K562 (cell line): Measurements from ENCODE around the gene FAM98C. TPM values are rescaled to one million over a fixed set of nuclear protein-coding genes. Genes with fewer than 3 reads are reported as not detected.

Experiments used
- ATAC-seq: fragments of 200-7000 bp; cut with Tn5 transposase; 3 replicates; pipeline ENCODE4 v1.9.1; 2020; ENCODE audit warnings: moderate library complexity
- BruUV-seq: library from RNA; stranded (reverse); fragments of 400-500 nt; replicated peaks from 2 replicates; lab custom pipeline; 2021; lab: Mats Ljungman, UMichigan
- CTCF ChIA-PET: fragments of 300-600 bp; formaldehyde crosslinking; extraction: SDS; loops from one replicate; lab custom pipeline; 2021; ENCODE audit warnings: low intra/inter-chr PET ratio; lab: Yijun Ruan, JAX
- POLR2A ChIA-PET: fragments of 300-600, 350-650 bp; sonication (Branson Sonifier 250); formaldehyde crosslinking; extraction: SDS; loops from one replicate; lab custom pipeline; 2021; ENCODE audit warnings: antibody characterized with exemption, inconsistent platforms; lab: Yijun Ruan, JAX
- DNase-seq, 4 experiments: peaks; one replicate each; pipeline versions ENCODE4 v3.0.0 to v3.0.0-alpha.2; 2011 to 2018; ENCODE audit warnings: low spot score in 3 of 4, mixed read lengths in 3 of 4; ENCODE audit errors: extremely low read depth in 1 of 4
- FAIRE-seq: peaks from 2 replicates; lab custom pipeline; 2011; peaks lifted over from hg19 to GRCh38; lab: Jason Lieb, UNC
- H2AFZ ChIP-seq: 2 replicates; pipeline ENCODE4 v1.6.0; 2011; ENCODE audit warnings: low read depth, low read length, control low read depth, inconsistent platforms
- H3K27ac ChIP-seq: fragments of 200-600 bp; 3 replicates; pipeline ENCODE4 v1.8.0; 2011; ENCODE audit warnings: low read depth, mild to moderate bottlenecking, control low read depth, inconsistent platforms, low read length, moderate library complexity, mixed read lengths; ENCODE audit errors: extremely low read depth
- H3K27me3 ChIP-seq, 2 experiments: fragments of 300-600 bp in 1 of 2; 2 replicates in 1 of 2; 3 replicates in 1 of 2; pipeline versions ENCODE4 v1.6.0 to v1.8.0; 2011; ENCODE audit warnings: inconsistent platforms in 2 of 2, low read length in 2 of 2, mild to moderate bottlenecking in 1 of 2, mixed read lengths in 1 of 2, moderate library complexity in 1 of 2; ENCODE audit not compliant: control insufficient read depth in 2 of 2, insufficient read depth in 2 of 2
- H3K36me3 ChIP-seq: fragments of 300-600 bp; 3 replicates; pipeline ENCODE4 v1.8.0; 2011; ENCODE audit warnings: mild to moderate bottlenecking, low read length, inconsistent platforms; ENCODE audit not compliant: control insufficient read depth, insufficient read depth
- H3K4me1 ChIP-seq, 2 experiments: fragments of 200-600 bp in 1 of 2; replicated peaks in 1 of 2; 2 replicates in 1 of 2; 3 replicates in 1 of 2; pipeline versions ENCODE4 v1.5.1 to v1.8.0; 2011; ENCODE audit warnings: inconsistent platforms in 2 of 2, low read length in 2 of 2, mild to moderate bottlenecking in 1 of 2, mixed read lengths in 1 of 2, moderate library complexity in 1 of 2; ENCODE audit not compliant: control insufficient read depth in 2 of 2, insufficient read depth in 2 of 2
- H3K4me2 ChIP-seq: 2 replicates; pipeline ENCODE4 v1.6.1; 2011; ENCODE audit warnings: low read length, control low read depth, inconsistent platforms, mixed read lengths; ENCODE audit not compliant: insufficient read depth
- H3K4me3 ChIP-seq: fragments of 200-600 bp; sonication (generic), shearing (Covaris generic); 2 replicates; pipeline ENCODE4 v1.5.1; 2016; ENCODE audit warnings: control low read depth, inconsistent platforms
- H3K79me2 ChIP-seq: fragments of 200-600 bp; 3 replicates; pipeline ENCODE4 v1.8.0; 2011; ENCODE audit warnings: low read length, inconsistent platforms; ENCODE audit not compliant: control insufficient read depth, insufficient read depth
- H3K9ac ChIP-seq, 2 experiments: 2 replicates each; pipeline versions ENCODE4 v1.6.0 to v1.6.1; 2011; ENCODE audit warnings: low read depth in 2 of 2, low read length in 2 of 2, control low read depth in 1 of 2, inconsistent platforms in 1 of 2, mild to moderate bottlenecking in 1 of 2, mixed read lengths in 1 of 2; ENCODE audit not compliant: insufficient read depth in 1 of 2
- H3K9me1 ChIP-seq: one replicate; pipeline ENCODE4 v1.6.0; 2011; ENCODE audit warnings: inconsistent platforms, mild to moderate bottlenecking, low read length, moderate library complexity; ENCODE audit not compliant: control insufficient read depth, insufficient read depth
- H3K9me3 ChIP-seq: replicated peaks from 2 replicates; pipeline ENCODE4 v1.5.1; 2011; ENCODE audit warnings: low read depth, low read length, inconsistent platforms; ENCODE audit not compliant: control insufficient read depth, insufficient read depth
- H4K20me1 ChIP-seq: replicated peaks from 2 replicates; pipeline ENCODE4 v1.6.1; 2011; ENCODE audit warnings: low read length, inconsistent platforms, mixed read lengths; ENCODE audit not compliant: control insufficient read depth, insufficient read depth
- ARID2 ChIP-seq: fragments of 450-650 bp; IDR thresholded peaks from 2 replicates; pipeline ENCODE4 v1.6.1; 2017; ENCODE audit warnings: antibody characterized with exemption, mild to moderate bottlenecking
- CHD1 ChIP-seq: fragments of 200-600 bp; sonication (generic); IDR thresholded peaks from one replicate; pipeline ENCODE4 v1.6.1; 2012; ENCODE audit warnings: mild to moderate bottlenecking, moderate library complexity, low read length, inconsistent platforms
- ESRRA ChIP-seq: fragments of 450-650 bp; IDR thresholded peaks from 2 replicates; pipeline ENCODE4 v1.6.1; 2014; ENCODE audit warnings: low read depth, mild to moderate bottlenecking, moderate library complexity, borderline replicate concordance
- FOXA1 ChIP-seq: fragments of 450-650 bp; IDR thresholded peaks from 2 replicates; pipeline ENCODE4 v1.6.1; 2016; ENCODE audit warnings: mild to moderate bottlenecking, borderline replicate concordance
- PHB2 ChIP-seq: fragments of 450-650 bp; IDR thresholded peaks from 2 replicates; pipeline ENCODE4 v1.6.1; 2017; ENCODE audit warnings: low read depth
- PHTF2 ChIP-seq: fragments of 250-450 bp; sonication (Bioruptor Pico); IDR thresholded peaks from 2 replicates; pipeline ENCODE4 v1.5.0; 2021; ENCODE audit warnings: mild to moderate bottlenecking
- RBBP5 ChIP-seq: fragments of 200-600 bp; sonication (generic); IDR thresholded peaks from 2 replicates; pipeline ENCODE4 v1.6.1; 2012; ENCODE audit warnings: borderline replicate concordance, mild to moderate bottlenecking, low read length, control low read depth, inconsistent platforms; ENCODE audit not compliant: insufficient read depth, poor library complexity, severe bottlenecking
- SMAD4 ChIP-seq: fragments of 250-450 bp; sonication (Bioruptor Pico); conservative IDR thresholded peaks from 2 replicates; pipeline ENCODE4 v1.8.0; 2021; ENCODE audit warnings: inconsistent platforms, mild to moderate bottlenecking, moderate library complexity
- TAF15 ChIP-seq: fragments of 200-400 bp; formaldehyde crosslinking; IDR thresholded peaks from 2 replicates; pipeline ENCODE4 v1.6.1; 2017; ENCODE audit warnings: mild to moderate bottlenecking, low read depth, low read length, moderate library complexity
- TSC22D4 ChIP-seq: fragments of 450-650 bp; IDR thresholded peaks from 2 replicates; pipeline ENCODE4 v1.6.1; 2016; ENCODE audit warnings: missing genetic modification characterization, missing biosample characterization, control low read depth
- ZNF76 ChIP-seq: fragments of 250-450 bp; sonication (Bioruptor Pico); IDR thresholded peaks from 2 replicates; pipeline ENCODE4 v1.4.0; 2020; ENCODE audit warnings: mild to moderate bottlenecking, moderate library complexity, borderline replicate concordance
- WGBS: fragments of 100-300 bp; shearing (Covaris generic); methylation state at CpG from one replicate; pipeline ENCODE4 v1.1.6; 2016; ENCODE audit warnings: low coverage, mixed read lengths; ENCODE audit not compliant: insufficient coverage; ENCODE audit errors: missing lambda C conversion rate; 5-methylcytosine and 5-hydroxymethylcytosine counted together
- in situ Hi-C: fragments of 300-500 bp; cut with MboI; formaldehyde crosslinking; loops from 4 replicates; pipeline ENCODE4 v1.15.0; 2018; ENCODE audit warnings: inconsistent platforms, mixed read lengths
- intact Hi-C: fragments of 100-400 bp; cut with micrococcal nuclease; formaldehyde crosslinking; loops from 2 replicates; pipeline ENCODE4 v1.14.2; 2022
- polyA plus RNA-seq, 8 experiments: library from polyadenylated mRNA; depleted of rRNA in 4 of 8; stranded (reverse) in 5 of 8; unstranded in 3 of 8; fragments of >200 nt; fragmentation: Nextera tagmentation in 2 of 8; fragmentation: Illumina TruSeq in 1 of 8; extraction: Ambion mirVana in 2 of 8; extraction: Trizol in 1 of 8; gene quantifications; 2 replicates each; pipeline versions ENCODE4 v1.2.1 to v1.2.3, GENCODE V29; 2011 to 2014; ENCODE audit warnings: inconsistent platforms in 1 of 8, missing spikeins in 1 of 8
- total RNA-seq, 7 experiments: library from RNA; depleted of rRNA in 6 of 7; stranded (reverse); fragments of >200 nt in 6 of 7; fragmentation: Illumina TruSeq in 2 of 7; extraction: Trizol in 2 of 7; gene quantifications; 2 replicates each; pipeline versions ENCODE4 v1.2.1 to v1.2.3, GENCODE V29; 2011 to 2021; ENCODE audit warnings: low replicate concordance in 1 of 7
- TF ChIP-seq, protein P1 (sequence below): fragments of 250-450 bp; sonication (Bioruptor Pico); IDR thresholded peaks from 2 replicates; pipeline ENCODE4 v1.4.0; 2020
- TF ChIP-seq, protein P2 (sequence below): IDR thresholded peaks from 2 replicates; pipeline ENCODE4 v1.6.1; 2014; ENCODE audit warnings: antibody characterized with exemption
- TF ChIP-seq, protein P3 (sequence below): fragments of 450-650 bp; IDR thresholded peaks from 2 replicates; pipeline ENCODE4 v1.6.1; 2016; ENCODE audit warnings: missing biosample characterization, missing genetic modification characterization

FAM98C gene
- total and polyA plus RNA-seq, 9 of the 15 experiments (the other 6 are each of a cell fraction or from before 2014, with no cell fraction given) = 1.7 to 43.8 (median 13.7) TPM

DNA sequence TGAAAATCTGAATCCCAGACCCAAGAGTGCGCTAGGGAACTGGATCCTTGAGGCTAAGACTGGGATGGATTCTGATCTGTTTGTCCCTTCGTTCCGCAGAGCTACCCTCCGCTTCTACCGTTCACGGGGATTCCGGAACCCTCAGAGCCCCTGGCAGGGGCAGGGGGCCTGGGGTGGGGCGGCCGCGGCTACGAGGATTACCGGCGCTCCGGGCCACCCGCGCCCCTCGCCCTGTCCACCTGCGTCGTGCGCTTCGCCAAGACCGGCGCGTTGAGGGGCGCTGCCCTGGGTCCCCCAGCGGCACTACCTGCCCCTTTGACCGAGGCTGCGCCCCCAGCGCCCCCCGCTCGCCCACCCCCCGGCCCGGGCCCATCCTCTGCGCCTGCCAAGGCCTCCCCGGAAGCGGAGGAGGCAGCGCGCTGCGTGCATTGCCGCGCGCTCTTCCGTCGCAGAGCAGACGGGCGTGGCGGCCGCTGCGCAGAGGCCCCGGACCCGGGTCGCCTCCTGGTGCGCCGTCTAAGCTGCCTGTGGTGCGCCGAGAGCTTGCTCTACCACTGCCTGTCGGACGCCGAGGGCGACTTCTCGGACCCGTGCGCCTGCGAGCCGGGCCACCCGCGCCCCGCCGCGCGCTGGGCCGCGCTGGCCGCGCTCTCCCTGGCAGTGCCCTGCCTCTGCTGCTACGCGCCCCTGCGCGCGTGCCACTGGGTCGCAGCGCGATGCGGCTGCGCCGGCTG, 7.3 kb upstream of the FAM98C start:
- no peak overlapping the region for H3K4me3 ChIP-seq
- TF ChIP-seq PHB2 = no peak
- TF ChIP-seq, protein P1, sequence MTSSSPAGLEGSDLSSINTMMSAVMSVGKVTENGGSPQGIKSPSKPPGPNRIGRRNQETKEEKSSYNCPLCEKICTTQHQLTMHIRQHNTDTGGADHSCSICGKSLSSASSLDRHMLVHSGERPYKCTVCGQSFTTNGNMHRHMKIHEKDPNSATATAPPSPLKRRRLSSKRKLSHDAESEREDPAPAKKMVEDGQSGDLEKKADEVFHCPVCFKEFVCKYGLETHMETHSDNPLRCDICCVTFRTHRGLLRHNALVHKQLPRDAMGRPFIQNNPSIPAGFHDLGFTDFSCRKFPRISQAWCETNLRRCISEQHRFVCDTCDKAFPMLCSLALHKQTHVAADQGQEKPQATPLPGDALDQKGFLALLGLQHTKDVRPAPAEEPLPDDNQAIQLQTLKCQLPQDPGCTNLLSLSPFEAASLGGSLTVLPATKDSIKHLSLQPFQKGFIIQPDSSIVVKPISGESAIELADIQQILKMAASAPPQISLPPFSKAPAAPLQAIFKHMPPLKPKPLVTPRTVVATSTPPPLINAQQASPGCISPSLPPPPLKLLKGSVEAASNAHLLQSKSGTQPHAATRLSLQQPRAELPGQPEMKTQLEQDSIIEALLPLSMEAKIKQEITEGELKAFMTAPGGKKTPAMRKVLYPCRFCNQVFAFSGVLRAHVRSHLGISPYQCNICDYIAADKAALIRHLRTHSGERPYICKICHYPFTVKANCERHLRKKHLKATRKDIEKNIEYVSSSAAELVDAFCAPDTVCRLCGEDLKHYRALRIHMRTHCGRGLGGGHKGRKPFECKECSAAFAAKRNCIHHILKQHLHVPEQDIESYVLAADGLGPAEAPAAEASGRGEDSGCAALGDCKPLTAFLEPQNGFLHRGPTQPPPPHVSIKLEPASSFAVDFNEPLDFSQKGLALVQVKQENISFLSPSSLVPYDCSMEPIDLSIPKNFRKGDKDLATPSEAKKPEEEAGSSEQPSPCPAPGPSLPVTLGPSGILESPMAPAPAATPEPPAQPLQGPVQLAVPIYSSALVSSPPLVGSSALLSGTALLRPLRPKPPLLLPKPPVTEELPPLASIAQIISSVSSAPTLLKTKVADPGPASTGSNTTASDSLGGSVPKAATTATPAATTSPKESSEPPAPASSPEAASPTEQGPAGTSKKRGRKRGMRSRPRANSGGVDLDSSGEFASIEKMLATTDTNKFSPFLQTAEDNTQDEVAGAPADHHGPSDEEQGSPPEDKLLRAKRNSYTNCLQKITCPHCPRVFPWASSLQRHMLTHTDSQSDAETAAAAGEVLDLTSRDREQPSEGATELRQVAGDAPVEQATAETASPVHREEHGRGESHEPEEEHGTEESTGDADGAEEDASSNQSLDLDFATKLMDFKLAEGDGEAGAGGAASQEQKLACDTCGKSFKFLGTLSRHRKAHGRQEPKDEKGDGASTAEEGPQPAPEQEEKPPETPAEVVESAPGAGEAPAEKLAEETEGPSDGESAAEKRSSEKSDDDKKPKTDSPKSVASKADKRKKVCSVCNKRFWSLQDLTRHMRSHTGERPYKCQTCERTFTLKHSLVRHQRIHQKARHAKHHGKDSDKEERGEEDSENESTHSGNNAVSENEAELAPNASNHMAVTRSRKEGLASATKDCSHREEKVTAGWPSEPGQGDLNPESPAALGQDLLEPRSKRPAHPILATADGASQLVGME (CRISPR knock-in tag) = no peak
- no peak for TF ChIP-seq TAF15
- no peak for TF ChIP-seq ZNF76
- TF ChIP-seq RBBP5 = no peak
- no peak for TF ChIP-seq CHD1
- TF ChIP-seq SMAD4 (CRISPR knock-in tag) = no peak
- TF ChIP-seq, protein P2, sequence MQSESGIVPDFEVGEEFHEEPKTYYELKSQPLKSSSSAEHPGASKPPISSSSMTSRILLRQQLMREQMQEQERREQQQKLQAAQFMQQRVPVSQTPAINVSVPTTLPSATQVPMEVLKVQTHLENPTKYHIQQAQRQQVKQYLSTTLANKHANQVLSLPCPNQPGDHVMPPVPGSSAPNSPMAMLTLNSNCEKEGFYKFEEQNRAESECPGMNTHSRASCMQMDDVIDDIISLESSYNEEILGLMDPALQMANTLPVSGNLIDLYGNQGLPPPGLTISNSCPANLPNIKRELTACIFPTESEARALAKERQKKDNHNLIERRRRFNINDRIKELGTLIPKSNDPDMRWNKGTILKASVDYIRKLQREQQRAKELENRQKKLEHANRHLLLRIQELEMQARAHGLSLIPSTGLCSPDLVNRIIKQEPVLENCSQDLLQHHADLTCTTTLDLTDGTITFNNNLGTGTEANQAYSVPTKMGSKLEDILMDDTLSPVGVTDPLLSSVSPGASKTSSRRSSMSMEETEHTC = no peak
- no peak for TF ChIP-seq PHTF2 (CRISPR knock-in tag)
- no peak for TF ChIP-seq FOXA1
- TF ChIP-seq ARID2 = no peak
- TF ChIP-seq ESRRA = no peak
- TF ChIP-seq, protein P3, sequence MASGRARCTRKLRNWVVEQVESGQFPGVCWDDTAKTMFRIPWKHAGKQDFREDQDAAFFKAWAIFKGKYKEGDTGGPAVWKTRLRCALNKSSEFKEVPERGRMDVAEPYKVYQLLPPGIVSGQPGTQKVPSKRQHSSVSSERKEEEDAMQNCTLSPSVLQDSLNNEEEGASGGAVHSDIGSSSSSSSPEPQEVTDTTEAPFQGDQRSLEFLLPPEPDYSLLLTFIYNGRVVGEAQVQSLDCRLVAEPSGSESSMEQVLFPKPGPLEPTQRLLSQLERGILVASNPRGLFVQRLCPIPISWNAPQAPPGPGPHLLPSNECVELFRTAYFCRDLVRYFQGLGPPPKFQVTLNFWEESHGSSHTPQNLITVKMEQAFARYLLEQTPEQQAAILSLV = no peak
- TF ChIP-seq TSC22D4 (tag) = no peak

More for the DNA sequence above, 7.3 kb upstream of the FAM98C start:
- H3K27me3 ChIP-seq = no peaks in the 10 kb centered on the region
- H3K9ac ChIP-seq = no peak overlapping the region
- H3K79me2 ChIP-seq = no peaks in the 10 kb centered on the region
- H3K4me1 ChIP-seq = peaks cover 14 to 25% of the 10 kb centered on the region in 2 experiments; a peak in 4 of 5 replicates
- H4K20me1 ChIP-seq = no peaks in the 10 kb centered on the region
- H3K27ac ChIP-seq = no peak overlapping the region
- H3K36me3 ChIP-seq = no peaks in the 10 kb centered on the region
- 0 out of 2 replicates have a peak, but pooled peaks cover 2% of the 10 kb centered on the region for H3K9me3 ChIP-seq
- intact Hi-C loops (no loop called here), in situ Hi-C loops (no loop called here)
- ChIA-PET POLR2A (no interaction called here), CTCF (no interaction called here)
- no peak for ATAC-seq
- no peaks in the 10 kb centered on the region for H3K9me1 ChIP-seq
- H3K4me2 ChIP-seq = no peak overlapping the region
- no TSS peak for BruUV-seq
- DNase-seq = no peak
- no peak for FAIRE-seq
- H2AFZ ChIP-seq = no peak overlapping the region
- 98% methylated on average over 26 of the region's 86 CpGs for WGBS
